Right lobe of liver (tissue), 6 donors: ENCODE data around the gene MACROD2. TPM values are rescaled to one million over a fixed set of nuclear protein-coding genes. Genes with fewer than 3 reads are reported as not detected.
"Not testable (repeated sequence)": the region's sequence is repeated elsewhere in the genome, so short reads cannot be mapped to it uniquely, and the experiment has no call there.

Experiments used
- ATAC-seq, 4 donors: fragments of 200-7000 bp; cut with Tn5 transposase; one replicate each; pipeline ENCODE4 v1.9.1; 2020; ENCODE audit warnings: mild to moderate bottlenecking in 4 of 4, moderate library complexity in 4 of 4
- DNase-seq, 3 donors: peaks; one replicate each; pipeline ENCODE4 v3.0.0-alpha.2; 2020
- H3K27ac ChIP-seq, 3 donors: fragments of 200-600 bp; one replicate each; pipeline ENCODE4 v1.8.0; 2022
- H3K27me3 ChIP-seq, 2 donors: fragments of 200-600 bp; one replicate each; pipeline ENCODE4 v1.8.0; 2022
- H3K36me3 ChIP-seq, 4 donors: fragments of 200-600 bp; sonication (generic) in 1 of 4; one replicate each; pipeline versions ENCODE4 v1.5.1 to v1.8.0; 2017 to 2022; ENCODE audit warnings: control low read depth in 1 of 4
- H3K4me1 ChIP-seq, 4 donors: fragments of 200-600 bp; sonication (generic) in 1 of 4; one replicate each; pipeline versions ENCODE4 v1.5.1 to v1.8.0; 2017 to 2022; ENCODE audit warnings: control low read depth in 1 of 4
- H3K4me3 ChIP-seq, 3 donors: fragments of 200-600 bp; one replicate each; pipeline ENCODE4 v1.8.0; 2022
- H3K9me3 ChIP-seq, 4 donors: fragments of 200-600 bp; sonication (generic) in 1 of 4; one replicate each; pipeline versions ENCODE4 v1.5.1 to v1.8.0; 2017 to 2022; ENCODE audit warnings: control low read depth in 1 of 4
- POLR2A ChIP-seq: fragments of 450-650 bp; IDR thresholded peaks from one replicate; pipeline ENCODE4 v1.6.1; 2017; ENCODE audit warnings: antibody characterized with exemption, mild to moderate bottlenecking
- WGBS: methylation state at CpG from one replicate; pipeline ENCODE4 v1.1.6; 2018; ENCODE audit warnings: low coverage, low lambda C conversion rate; ENCODE audit not compliant: insufficient coverage; ENCODE audit errors: missing lambda C conversion rate; 5-methylcytosine and 5-hydroxymethylcytosine counted together
- intact Hi-C, 2 donors: fragments of 100-400 bp; cut with DNase I; formaldehyde crosslinking; loops; one replicate each; pipeline versions ENCODE4 v1.11.2 to v1.14.1; 2022
- total RNA-seq, 6 experiments: library from RNA; depleted of rRNA in 2 of 6; stranded (reverse); fragments of >200 nt in 2 of 6; fragmentation: NEBNext Ultra II Directional in 3 of 6; extraction: Animal tissue kit (Norgen Biotek cat#: 25700) in 3 of 6; gene quantifications; one replicate each; pipeline versions ENCODE4 v1.1.0 to v1.2.4, GENCODE V29; 2016 to 2023
- TF ChIP-seq, protein P1 (sequence below), 4 donors: fragments of 200-600 bp in 3 of 4; fragments of 450-650 bp in 1 of 4; IDR thresholded peaks; one replicate each; pipeline versions ENCODE4 v1.5.1 to v1.8.0; 2016 to 2022; ENCODE audit warnings: antibody characterized with exemption in 4 of 4, mild to moderate bottlenecking in 2 of 4
- donor health status: DM: no; HTN: yes; CAD: no.
- donor health status: DM: no; HTN: no; CAD: no.
- donor health status: DM: no; HTN: no; CAD: no.
- donor health status: DM: no; HTN: yes; CAD: no.
- donor health status: DM: no; HTN: yes; CAD: no.

Gene MACROD2
- total RNA-seq, 6 experiments from 2014 or later = 1.2 to 5.5 (median 3.3) TPM

DNA sequence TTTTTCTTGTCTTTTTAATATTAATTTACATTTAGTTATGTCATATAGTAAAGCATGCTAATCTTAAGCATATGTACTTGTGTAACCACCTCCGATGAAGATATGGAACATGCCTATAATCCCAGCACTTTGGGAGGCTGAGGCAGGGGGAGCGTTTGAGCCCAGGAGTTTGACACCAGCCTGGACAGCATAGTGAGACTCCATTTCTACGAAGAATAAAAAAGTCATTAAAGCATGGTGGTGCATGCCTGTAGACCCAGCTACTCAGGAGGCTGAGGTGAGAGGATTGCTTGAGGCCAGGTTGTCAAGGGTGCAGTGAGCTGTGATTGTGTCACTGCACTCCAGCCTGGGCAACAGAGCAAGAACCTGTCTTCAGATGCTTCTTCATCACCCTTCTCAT, 970.9 kb downstream of the MACROD2 start:
- Histone ChIP-seq H3K4me3 (no peak overlapping the region), H3K36me3 (no peaks in the 10 kb centered on the region), H3K27me3 (no peaks in the 10 kb centered on the region), H3K27ac (no peak overlapping the region), H3K4me1 (no peaks in the 10 kb centered on the region), H3K9me3 (no peaks in the 10 kb centered on the region)
- 70% methylated on average over 1 of the region's 3 CpGs for WGBS
- DNase-seq (no peak), ATAC-seq (no peak)
- intact Hi-C loops = no loop called here
- TF ChIP-seq POLR2A = no peak
- TF ChIP-seq, protein P1, sequence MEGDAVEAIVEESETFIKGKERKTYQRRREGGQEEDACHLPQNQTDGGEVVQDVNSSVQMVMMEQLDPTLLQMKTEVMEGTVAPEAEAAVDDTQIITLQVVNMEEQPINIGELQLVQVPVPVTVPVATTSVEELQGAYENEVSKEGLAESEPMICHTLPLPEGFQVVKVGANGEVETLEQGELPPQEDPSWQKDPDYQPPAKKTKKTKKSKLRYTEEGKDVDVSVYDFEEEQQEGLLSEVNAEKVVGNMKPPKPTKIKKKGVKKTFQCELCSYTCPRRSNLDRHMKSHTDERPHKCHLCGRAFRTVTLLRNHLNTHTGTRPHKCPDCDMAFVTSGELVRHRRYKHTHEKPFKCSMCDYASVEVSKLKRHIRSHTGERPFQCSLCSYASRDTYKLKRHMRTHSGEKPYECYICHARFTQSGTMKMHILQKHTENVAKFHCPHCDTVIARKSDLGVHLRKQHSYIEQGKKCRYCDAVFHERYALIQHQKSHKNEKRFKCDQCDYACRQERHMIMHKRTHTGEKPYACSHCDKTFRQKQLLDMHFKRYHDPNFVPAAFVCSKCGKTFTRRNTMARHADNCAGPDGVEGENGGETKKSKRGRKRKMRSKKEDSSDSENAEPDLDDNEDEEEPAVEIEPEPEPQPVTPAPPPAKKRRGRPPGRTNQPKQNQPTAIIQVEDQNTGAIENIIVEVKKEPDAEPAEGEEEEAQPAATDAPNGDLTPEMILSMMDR (IDR thresholded peaks at IDR 0.05) = no peak

DNA sequence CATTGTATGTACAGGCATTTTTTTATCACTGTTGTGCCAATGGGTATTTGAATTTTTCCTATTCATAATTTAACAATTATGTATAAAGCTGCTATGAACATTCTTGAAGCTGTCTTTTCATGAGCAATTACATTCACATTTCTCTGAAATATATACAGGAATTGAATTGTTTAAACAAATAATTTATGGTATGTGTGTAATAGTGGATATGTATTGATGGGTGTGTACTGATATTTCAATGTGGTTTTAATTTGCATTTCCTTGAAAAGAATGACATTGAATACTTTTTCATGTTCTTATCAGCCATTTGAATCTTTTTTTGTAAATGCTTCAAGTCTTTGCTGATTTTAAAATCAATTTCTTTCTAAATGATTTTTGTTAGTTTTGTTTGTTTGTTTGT, 971.5 kb downstream of the MACROD2 start:
- Histone ChIP-seq H3K9me3 (no peaks in the 10 kb centered on the region), H3K36me3 (no peaks in the 10 kb centered on the region), H3K4me3 (no peak overlapping the region), H3K4me1 (no peaks in the 10 kb centered on the region), H3K27ac (no peak overlapping the region), H3K27me3 (no peaks in the 10 kb centered on the region)
- DNase-seq (no peak), ATAC-seq (no peak)
- TF ChIP-seq, protein P1 (IDR thresholded peaks at IDR 0.05) = no peak
- TF ChIP-seq POLR2A = no peak
- intact Hi-C loops = no loop called here

DNA sequence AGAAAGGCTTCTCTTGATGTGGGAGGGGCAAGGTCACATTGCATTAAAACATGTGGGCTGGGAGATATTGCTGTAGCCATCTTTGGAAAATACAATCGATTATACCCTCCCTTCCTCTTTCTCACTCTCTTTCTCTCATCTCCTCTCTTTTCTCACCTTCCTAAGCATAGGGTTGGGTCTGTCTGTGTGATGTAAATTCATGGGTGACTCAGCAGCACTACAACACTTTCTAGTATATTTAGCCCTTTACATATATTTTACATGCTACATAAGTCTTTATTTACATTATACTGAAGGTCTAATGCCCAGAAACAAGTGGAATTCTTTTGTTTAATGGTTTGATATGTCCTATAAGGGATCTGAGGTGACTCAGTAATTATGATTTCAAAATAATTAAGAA, 976.9 kb downstream of the MACROD2 start:
- WGBS = 69% methylated on average over 1 of the region's 1 CpG
- no peak overlapping the region for H3K27ac ChIP-seq
- no peaks in the 10 kb centered on the region for H3K27me3 ChIP-seq
- H3K4me1 ChIP-seq = peaks cover 0 to 4% (median 0%) of the 10 kb centered on the region in 4 donors
- TF ChIP-seq, protein P1 (IDR thresholded peaks at IDR 0.05) = no peak
- no peak for TF ChIP-seq POLR2A
- H3K36me3 ChIP-seq = no peaks in the 10 kb centered on the region
- no peak overlapping the region for H3K4me3 ChIP-seq
- ATAC-seq = no peak
- no peaks in the 10 kb centered on the region for H3K9me3 ChIP-seq
- intact Hi-C loops = no loop called here
- no peak for DNase-seq

DNA sequence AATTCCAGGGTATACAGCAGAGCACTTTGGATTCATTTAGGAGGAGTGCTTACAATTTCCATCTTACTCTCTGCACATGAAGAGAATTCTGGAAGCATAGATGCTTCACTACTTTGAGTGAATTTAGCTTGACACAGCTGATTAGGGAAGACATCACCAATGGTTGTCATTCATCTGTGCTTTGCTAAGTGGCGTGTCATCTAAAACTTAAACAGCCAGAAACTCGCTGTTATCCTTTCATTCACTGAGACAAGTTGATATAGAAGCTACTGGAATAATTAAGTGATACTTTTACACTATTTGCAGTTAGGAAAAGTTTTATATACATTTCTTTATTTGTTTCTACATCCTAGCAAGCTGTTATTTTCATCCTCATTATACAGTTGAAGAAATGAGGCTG, 977.4 kb downstream of the MACROD2 start:
- H3K4me1 ChIP-seq = peaks cover 0 to 4% (median 0%) of the 10 kb centered on the region in 4 donors
- DNase-seq = no peak
- intact Hi-C loops = no loop called here
- no peak overlapping the region for H3K4me3 ChIP-seq
- no peaks in the 10 kb centered on the region for H3K36me3 ChIP-seq
- TF ChIP-seq, protein P1 (IDR thresholded peaks at IDR 0.05) = no peak
- no peak for TF ChIP-seq POLR2A
- H3K9me3 ChIP-seq = no peaks in the 10 kb centered on the region
- H3K27ac ChIP-seq = no peak overlapping the region
- 86% methylated on average over 2 of the region's 2 CpGs for WGBS
- no peaks in the 10 kb centered on the region for H3K27me3 ChIP-seq
- ATAC-seq = no peak

DNA sequence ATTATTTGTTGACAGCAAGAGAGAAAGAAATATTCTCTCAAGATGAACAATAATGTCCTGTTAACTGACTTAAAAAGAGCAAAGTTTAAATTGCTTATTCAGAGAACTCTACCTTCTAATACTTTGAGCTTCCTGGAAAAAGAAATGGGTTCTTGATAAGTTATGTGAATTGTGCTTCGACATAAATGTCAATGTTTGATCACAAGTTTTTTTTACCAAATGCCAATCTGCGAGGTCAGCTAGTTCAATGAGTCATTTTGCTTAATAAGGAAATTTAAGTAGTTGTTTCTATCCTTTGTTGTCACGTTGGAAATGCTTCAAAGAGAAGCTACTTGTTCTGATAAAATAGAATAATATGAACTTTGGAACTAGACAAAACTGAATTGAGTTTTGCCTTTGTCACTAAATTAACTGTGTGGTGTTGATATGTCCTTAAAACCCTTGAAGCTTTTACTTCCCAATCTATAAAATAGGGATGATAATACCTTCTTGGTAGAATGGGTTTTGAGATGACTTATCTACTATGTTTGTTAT, 984.2 kb downstream of the MACROD2 start:
- 18% methylated on average over 3 of the region's 3 CpGs for WGBS

DNA sequence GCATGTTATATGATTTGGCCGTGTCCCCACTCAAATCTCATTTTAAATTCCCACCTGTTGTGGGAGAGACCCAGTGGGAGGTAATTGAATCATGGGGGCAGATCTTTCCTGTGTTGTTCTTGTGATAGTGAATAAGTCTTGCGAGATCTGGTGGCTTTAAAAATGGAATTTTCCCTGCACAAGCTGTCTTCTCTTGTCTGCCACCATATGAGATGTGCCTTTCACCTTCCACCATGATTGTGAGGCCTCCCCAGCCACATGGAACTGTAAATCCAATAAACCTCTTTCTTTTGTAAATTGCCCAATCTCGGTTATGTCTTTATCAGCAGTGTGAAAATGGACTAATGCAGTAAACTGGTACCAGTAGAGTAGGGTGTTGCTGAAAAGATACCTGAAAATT, 986.2 kb downstream of the MACROD2 start:
- ATAC-seq, intact Hi-C loops, H3K27me3 ChIP-seq, H3K9me3 ChIP-seq, DNase-seq, H3K36me3 ChIP-seq, H3K4me3 ChIP-seq: not testable (repeated sequence)
- 93% methylated on average over 3 of the region's 3 CpGs for WGBS
- peak overlapping the region in 1 of 3 donors; percentile 5 for H3K27ac ChIP-seq
- H3K4me1 ChIP-seq = peaks cover 0 to 41% (median 9%) of the 10 kb centered on the region in 4 donors

More for the DNA sequence above, 984.2 kb downstream of the MACROD2 start:
- intact Hi-C loops = no loop called here
- no peak for DNase-seq
- peaks cover 0 to 28% (median 3%) of the 10 kb centered on the region in 4 donors for H3K4me1 ChIP-seq
- no peak for TF ChIP-seq POLR2A
- TF ChIP-seq, protein P1 (IDR thresholded peaks at IDR 0.05) = no peak
- H3K27me3 ChIP-seq = no peaks in the 10 kb centered on the region
- no peak overlapping the region for H3K4me3 ChIP-seq
- H3K9me3 ChIP-seq = no peaks in the 10 kb centered on the region
- ATAC-seq = peak in 3 of 4 donors; percentile 60 to 84 (median 65)
- no peaks in the 10 kb centered on the region for H3K36me3 ChIP-seq
- H3K27ac ChIP-seq = peak overlapping the region; percentile 23 to 85 (median 43)

DNA sequence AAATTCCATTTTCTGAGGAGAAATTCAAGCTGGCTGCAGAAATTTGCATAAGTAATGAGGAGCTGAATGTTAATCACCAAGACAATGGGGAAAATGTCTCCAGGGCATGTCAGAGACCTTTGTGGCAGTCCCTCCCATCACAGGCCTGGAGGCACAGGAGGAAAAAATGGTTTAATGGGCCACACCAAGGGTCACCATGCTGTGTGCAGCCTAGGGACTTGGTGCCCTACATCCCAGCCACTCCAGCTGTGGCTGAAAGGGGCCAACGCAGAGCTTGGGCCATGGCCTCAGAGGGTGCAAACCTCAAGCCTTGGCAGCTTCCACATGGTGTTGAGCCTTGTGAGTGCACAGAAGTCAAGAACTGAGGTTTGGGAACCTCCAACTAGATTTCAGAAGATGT, 987.0 kb downstream of the MACROD2 start:
- WGBS = no CpG with 5 or more reads among the region's 1 CpG
- ATAC-seq, H3K36me3 ChIP-seq, H3K27ac ChIP-seq, H3K27me3 ChIP-seq, H3K4me3 ChIP-seq, intact Hi-C loops, DNase-seq, H3K9me3 ChIP-seq: not testable (repeated sequence)
- peaks cover 0 to 47% (median 13%) of the 10 kb centered on the region in 4 donors for H3K4me1 ChIP-seq
